NB4 (cell line): Measurements from ENCODE around the gene TMEM123.

ENCODE experiments used
- MYC ChIP-seq: IDR thresholded peaks from 2 replicates; pipeline ENCODE4 v1.6.1; 2011; ENCODE audit warnings: low read depth, low read length
- POLR2A ChIP-seq: IDR thresholded peaks from 2 replicates; pipeline ENCODE4 v1.6.1; 2011; ENCODE audit warnings: mild to moderate bottlenecking; ENCODE audit not compliant: insufficient read length; ENCODE audit errors: extremely low read depth
- TF ChIP-seq, protein P1 (sequence below): IDR thresholded peaks from one replicate; pipeline ENCODE4 v1.5.1; 2012; ENCODE audit warnings: low read depth, low read length

- TF ChIP-seq, protein P1, sequence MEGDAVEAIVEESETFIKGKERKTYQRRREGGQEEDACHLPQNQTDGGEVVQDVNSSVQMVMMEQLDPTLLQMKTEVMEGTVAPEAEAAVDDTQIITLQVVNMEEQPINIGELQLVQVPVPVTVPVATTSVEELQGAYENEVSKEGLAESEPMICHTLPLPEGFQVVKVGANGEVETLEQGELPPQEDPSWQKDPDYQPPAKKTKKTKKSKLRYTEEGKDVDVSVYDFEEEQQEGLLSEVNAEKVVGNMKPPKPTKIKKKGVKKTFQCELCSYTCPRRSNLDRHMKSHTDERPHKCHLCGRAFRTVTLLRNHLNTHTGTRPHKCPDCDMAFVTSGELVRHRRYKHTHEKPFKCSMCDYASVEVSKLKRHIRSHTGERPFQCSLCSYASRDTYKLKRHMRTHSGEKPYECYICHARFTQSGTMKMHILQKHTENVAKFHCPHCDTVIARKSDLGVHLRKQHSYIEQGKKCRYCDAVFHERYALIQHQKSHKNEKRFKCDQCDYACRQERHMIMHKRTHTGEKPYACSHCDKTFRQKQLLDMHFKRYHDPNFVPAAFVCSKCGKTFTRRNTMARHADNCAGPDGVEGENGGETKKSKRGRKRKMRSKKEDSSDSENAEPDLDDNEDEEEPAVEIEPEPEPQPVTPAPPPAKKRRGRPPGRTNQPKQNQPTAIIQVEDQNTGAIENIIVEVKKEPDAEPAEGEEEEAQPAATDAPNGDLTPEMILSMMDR, result no peak
- TF ChIP-seq POLR2A (no peak), MYC (no peak)
Measured at GRCh38 chr11:102471474-102471873, 18.9 kb upstream of the TMEM123 start.
